ENCODE data around the gene SSPN. TPM values are rescaled to one million over a fixed set of nuclear protein-coding genes. Genes with fewer than 3 reads are reported as not detected.
A peak's percentile ranks its signal among the peaks of the same experiment; 100 is the strongest.

The SSPN gene
- total RNA-seq, 1 donor from 2014 or later, result 6.3 TPM

GRCh38 chr12:26239852-26240815, 44.8 kb downstream of the SSPN start:
- H3K79me2 ChIP-seq (ENCODE audit: insufficient read depth, low read length), result no peaks in the 10 kb centered on the region
- peak overlapping the region; percentile 34 for H3K9ac ChIP-seq (ENCODE audit: low read length)
- Mint-ChIP-seq H3K4me3 (ENCODE audit: unreplicated experiment) (no peak overlapping the region), H3K27me3 (ENCODE audit: low read depth, unreplicated experiment) (peaks cover 22% of the 10 kb centered on the region), H3K36me3 (ENCODE audit: low read depth, unreplicated experiment) (no peaks in the 10 kb centered on the region), H3K27ac (ENCODE audit: unreplicated experiment) (no peak overlapping the region), H3K9me3 (ENCODE audit: unreplicated experiment) (peaks cover 3% of the 10 kb centered on the region), H3K4me1 (ENCODE audit: low read depth, unreplicated experiment) (peaks cover 10% of the 10 kb centered on the region)
- H3K27me3 ChIP-seq (ENCODE audit: insufficient read depth, low read length), result no peaks in the 10 kb centered on the region
- DNase-seq (ENCODE audit: low read depth) (no peak), FAIRE-seq (no peak)
- no peaks in the 10 kb centered on the region for H3K36me3 ChIP-seq (ENCODE audit: insufficient read depth, low read length)
- peaks cover 27% of the 10 kb centered on the region for H3K4me1 ChIP-seq (ENCODE audit: insufficient read depth, low read length)
- H2AFZ ChIP-seq (ENCODE audit: low read depth, low read length), result no peak overlapping the region
- no peaks in the 10 kb centered on the region for H3K9me3 ChIP-seq (ENCODE audit: insufficient read depth, low read depth, low read length)
- no peaks in the 10 kb centered on the region for H4K20me1 ChIP-seq (ENCODE audit: insufficient read depth, low read length)
- TF ChIP-seq CTCF (IDR thresholded peaks at IDR 0.05; ENCODE audit: insufficient read depth, low read depth, low read length) (no peak), EZH2 (IDR thresholded peaks at IDR 0.05; ENCODE audit: insufficient read depth, low read length) (no peak)
- H3K27ac ChIP-seq (ENCODE audit: low read depth, low read length), result peak overlapping the region; percentile 93
- peak overlapping the region; percentile 76 for H3K4me2 ChIP-seq (ENCODE audit: low read length)
- no peak overlapping the region for H3K4me3 ChIP-seq (ENCODE audit: insufficient read depth, low read depth, low read length)

GRCh38 chr12:26241080-26241479, 45.7 kb downstream of the SSPN start:
- FAIRE-seq (no peak), DNase-seq (ENCODE audit: low read depth) (no peak)

More at GRCh38 chr12:26241080-26241479, 45.7 kb downstream of the SSPN start:
- Histone ChIP-seq H3K9me3 (ENCODE audit: insufficient read depth, low read depth, low read length) (no peaks in the 10 kb centered on the region), H3K4me3 (ENCODE audit: insufficient read depth, low read depth, low read length) (no peak overlapping the region), H3K4me2 (ENCODE audit: low read length) (no peak overlapping the region), H3K36me3 (ENCODE audit: insufficient read depth, low read length) (no peaks in the 10 kb centered on the region), H4K20me1 (ENCODE audit: insufficient read depth, low read length) (no peaks in the 10 kb centered on the region), H2AFZ (ENCODE audit: low read depth, low read length) (no peak overlapping the region), H3K27me3 (ENCODE audit: insufficient read depth, low read length) (no peaks in the 10 kb centered on the region), H3K27ac (ENCODE audit: low read depth, low read length) (no peak overlapping the region), H3K4me1 (ENCODE audit: insufficient read depth, low read length) (peaks cover 27% of the 10 kb centered on the region), H3K79me2 (ENCODE audit: insufficient read depth, low read length) (no peaks in the 10 kb centered on the region), H3K9ac (ENCODE audit: low read length) (no peak overlapping the region)
- TF ChIP-seq EZH2 (IDR thresholded peaks at IDR 0.05; ENCODE audit: insufficient read depth, low read length), result no peak
- TF ChIP-seq CTCF (IDR thresholded peaks at IDR 0.05; ENCODE audit: insufficient read depth, low read depth, low read length), result no peak
- Mint-ChIP-seq H3K27ac (ENCODE audit: unreplicated experiment) (no peak overlapping the region), H3K36me3 (ENCODE audit: low read depth, unreplicated experiment) (no peaks in the 10 kb centered on the region), H3K9me3 (ENCODE audit: unreplicated experiment) (no peaks in the 10 kb centered on the region), H3K4me1 (ENCODE audit: low read depth, unreplicated experiment) (peaks cover 10% of the 10 kb centered on the region), H3K4me3 (ENCODE audit: unreplicated experiment) (no peak overlapping the region), H3K27me3 (ENCODE audit: low read depth, unreplicated experiment) (peaks cover 24% of the 10 kb centered on the region)
